Activated CD4-positive, alpha-beta T cell treated with anti-CD3 and anti-CD28 coated beads, Interleukin-2, amount 10 ng/mL, durations not matched to agents 7 days and 5 days (primary cell): ENCODE results near the gene EME2. TPM values are rescaled to one million over a fixed set of nuclear protein-coding genes. Genes with fewer than 3 reads are reported as not detected.

Source experiments
- CTCF ChIA-PET: fragments of 350-600 bp; sonication (Branson Sonifier 250); formaldehyde crosslinking; loops from one replicate; lab custom pipeline; 2021; ENCODE audit warnings: antibody characterized with exemption; lab: Charles Lee
- POLR2A ChIA-PET: fragments of 350-600 bp; sonication (Branson Sonifier 250); formaldehyde crosslinking; loops from one replicate; lab custom pipeline; 2021; ENCODE audit warnings: antibody characterized with exemption; lab: Charles Lee
- DNase-seq: peaks from one replicate; pipeline ENCODE4 v3.0.0-alpha.2; 2020
- H3K27ac Mint-ChIP-seq: one replicate; pipeline ENCODE4 v1.8.0; 2021; ENCODE audit warnings: mild to moderate bottlenecking, moderate library complexity, mixed read lengths
- H3K27me3 Mint-ChIP-seq: one replicate; pipeline ENCODE4 v1.8.0; 2021; ENCODE audit warnings: mixed read lengths
- H3K36me3 Mint-ChIP-seq: one replicate; pipeline ENCODE4 v1.8.0; 2021; ENCODE audit warnings: low read depth, mixed read lengths
- H3K4me1 Mint-ChIP-seq: one replicate; pipeline ENCODE4 v1.8.0; 2021; ENCODE audit warnings: mixed read lengths
- H3K4me3 Mint-ChIP-seq: one replicate; pipeline ENCODE4 v1.8.0; 2021; ENCODE audit warnings: mild to moderate bottlenecking, moderate library complexity, mixed read lengths
- H3K9me3 Mint-ChIP-seq: one replicate; pipeline ENCODE4 v1.8.0; 2021; ENCODE audit warnings: mixed read lengths
- total RNA-seq, 2 experiments: library from RNA; stranded (reverse); gene quantifications; one replicate each; pipeline ENCODE4 v1.2.3, GENCODE V29; 2021

Gene EME2
- total RNA-seq, 2 experiments from 2014 or later: 28.7 to 33.4 TPM

GRCh38 chr16:1763521-1764511 is 8.8 kb upstream of the EME2 start:
- POLR2A ChIA-PET: no interaction called here
- no peaks in the 10 kb centered on the region for H3K9me3 Mint-ChIP-seq
- no peak overlapping the region for H3K4me3 Mint-ChIP-seq
- peaks cover 2% of the 10 kb centered on the region for H3K4me1 Mint-ChIP-seq
- H3K36me3 Mint-ChIP-seq: peaks cover 13% of the 10 kb centered on the region
- H3K27ac Mint-ChIP-seq: no peak overlapping the region
- no peaks in the 10 kb centered on the region for H3K27me3 Mint-ChIP-seq
- DNase-seq: no peak
- CTCF ChIA-PET: interaction anchor here (0.9 to 1.0 kb wide), 3 partner anchors 9 to 447 kb away, joined by 3 to 4 read pairs (median 3); no protein-coding TSS in a partner anchor

GRCh38 chr16:1764971-1765370 is 7.6 kb upstream of the EME2 start:
- no peak overlapping the region for H3K4me3 Mint-ChIP-seq
- no peaks in the 10 kb centered on the region for H3K27me3 Mint-ChIP-seq
- peaks cover 13% of the 10 kb centered on the region for H3K36me3 Mint-ChIP-seq
- no peak for DNase-seq
- H3K9me3 Mint-ChIP-seq: no peaks in the 10 kb centered on the region
- peaks cover under 1% of the 10 kb centered on the region for H3K4me1 Mint-ChIP-seq
- ChIA-PET POLR2A (no interaction called here), CTCF (interaction anchor here (1.0 kb wide), 1 partner anchor 10 kb away, joined by 3 read pairs; no protein-coding TSS in a partner anchor)
- no peak overlapping the region for H3K27ac Mint-ChIP-seq

GRCh38 chr16:1765826-1766225 is 6.8 kb upstream of the EME2 start:
- POLR2A ChIA-PET: no interaction called here
- CTCF ChIA-PET: no interaction called here

GRCh38 chr16:1766231-1766630 is 6.4 kb upstream of the EME2 start:
- ChIA-PET CTCF (no interaction called here), POLR2A (no interaction called here)
- Mint-ChIP-seq H3K9me3 (no peaks in the 10 kb centered on the region), H3K27me3 (no peaks in the 10 kb centered on the region), H3K4me1 (peaks cover 5% of the 10 kb centered on the region), H3K27ac (no peak overlapping the region), H3K4me3 (no peak overlapping the region), H3K36me3 (peaks cover 12% of the 10 kb centered on the region)
- no peak for DNase-seq

More at GRCh38 chr16:1765826-1766225, 6.8 kb upstream of the EME2 start:
- no peaks in the 10 kb centered on the region for H3K27me3 Mint-ChIP-seq
- H3K36me3 Mint-ChIP-seq: peaks cover 16% of the 10 kb centered on the region
- DNase-seq: no peak
- H3K27ac Mint-ChIP-seq: no peak overlapping the region
- peaks cover 5% of the 10 kb centered on the region for H3K4me1 Mint-ChIP-seq
- H3K9me3 Mint-ChIP-seq: no peaks in the 10 kb centered on the region
- H3K4me3 Mint-ChIP-seq: no peak overlapping the region

GRCh38 chr16:1766701-1767100 is 5.9 kb upstream of the EME2 start:
- H3K27ac Mint-ChIP-seq: no peak overlapping the region
- no peak for DNase-seq
- H3K36me3 Mint-ChIP-seq: peaks cover 11% of the 10 kb centered on the region
- no peaks in the 10 kb centered on the region for H3K9me3 Mint-ChIP-seq
- CTCF ChIA-PET: no interaction called here
- POLR2A ChIA-PET: no interaction called here
- peaks cover 5% of the 10 kb centered on the region for H3K4me1 Mint-ChIP-seq
- H3K4me3 Mint-ChIP-seq: no peak overlapping the region
- no peaks in the 10 kb centered on the region for H3K27me3 Mint-ChIP-seq

GRCh38 chr16:1767116-1767994 is 5.3 kb upstream of the EME2 start:
- no peak for DNase-seq
- peak overlapping the region; percentile 27 for H3K4me3 Mint-ChIP-seq
- H3K9me3 Mint-ChIP-seq: no peaks in the 10 kb centered on the region
- no peaks in the 10 kb centered on the region for H3K27me3 Mint-ChIP-seq
- peaks cover 15% of the 10 kb centered on the region for H3K36me3 Mint-ChIP-seq
- peaks cover 7% of the 10 kb centered on the region for H3K4me1 Mint-ChIP-seq
- CTCF ChIA-PET: interaction anchor here (1.3 kb wide), 1 partner anchor 44 kb away, joined by 3 read pairs; no protein-coding TSS in a partner anchor
- POLR2A ChIA-PET: no interaction called here
- H3K27ac Mint-ChIP-seq: no peak overlapping the region

- peaks cover 7% of the 10 kb centered on the region for H3K4me1 Mint-ChIP-seq
- ChIA-PET POLR2A (no interaction called here), CTCF (interaction anchor here (0.7 to 1.3 kb wide), 2 partner anchors 15 to 44 kb away, joined by 3 read pairs; partner anchors contain the start of genes NUBP2 and SPSB3)
- no peak overlapping the region for H3K27ac Mint-ChIP-seq
- H3K27me3 Mint-ChIP-seq: no peaks in the 10 kb centered on the region
- H3K4me3 Mint-ChIP-seq: no peak overlapping the region
- no peak for DNase-seq
- H3K36me3 Mint-ChIP-seq: peaks cover 16% of the 10 kb centered on the region
- H3K9me3 Mint-ChIP-seq: no peaks in the 10 kb centered on the region
These were observed 4.4 kb upstream of the EME2 start for GRCh38 chr16:1768061-1768766.

- peaks cover 16% of the 10 kb centered on the region for H3K36me3 Mint-ChIP-seq
These were observed 3.7 kb upstream of the EME2 start for GRCh38 chr16:1768767-1769401.

GRCh38 chr16:1769402-1770300 is 3.0 kb upstream of the EME2 start:
- peaks cover 10% of the 10 kb centered on the region for H3K4me1 Mint-ChIP-seq
- H3K27ac Mint-ChIP-seq: peak overlapping the region; percentile 60
- CTCF ChIA-PET: interaction anchor here (1.0 to 1.4 kb wide), 2 partner anchors 11 to 235 kb away, joined by 3 read pairs; no protein-coding TSS in a partner anchor
- H3K4me3 Mint-ChIP-seq: peak overlapping the region; percentile 86
- DNase-seq: no peak
- peaks cover 16% of the 10 kb centered on the region for H3K36me3 Mint-ChIP-seq
- H3K9me3 Mint-ChIP-seq: no peaks in the 10 kb centered on the region
- no peaks in the 10 kb centered on the region for H3K27me3 Mint-ChIP-seq
- POLR2A ChIA-PET: interaction anchor here (0.6 kb wide), 1 partner anchor 1113 kb away, joined by 4 read pairs; the partner anchor contains the start of gene FLYWCH2

More at GRCh38 chr16:1768767-1769401, 3.7 kb upstream of the EME2 start:
- peaks cover 8% of the 10 kb centered on the region for H3K4me1 Mint-ChIP-seq
- no peaks in the 10 kb centered on the region for H3K27me3 Mint-ChIP-seq
- no peak overlapping the region for H3K4me3 Mint-ChIP-seq
- ChIA-PET CTCF (interaction anchor here (0.7 kb wide), 1 partner anchor 14 kb away, joined by 3 read pairs; the partner anchor contains the start of genes NUBP2 and SPSB3), POLR2A (no interaction called here)
- DNase-seq: no peak
- H3K27ac Mint-ChIP-seq: no peak overlapping the region
- H3K9me3 Mint-ChIP-seq: no peaks in the 10 kb centered on the region

GRCh38 chr16:1770328-1771187 is 2.1 kb upstream of the EME2 start:
- Mint-ChIP-seq H3K27ac (peak overlapping the region; percentile 69), H3K36me3 (peaks cover 16% of the 10 kb centered on the region), H3K4me3 (peak overlapping the region; percentile 86), H3K4me1 (peaks cover 13% of the 10 kb centered on the region), H3K9me3 (no peaks in the 10 kb centered on the region), H3K27me3 (no peaks in the 10 kb centered on the region)
- POLR2A ChIA-PET: interaction anchor here (0.6 kb wide), 1 partner anchor 1112 kb away, joined by 4 read pairs; the partner anchor contains the start of gene FLYWCH2
- peak; percentile 37 for DNase-seq
- CTCF ChIA-PET: interaction anchor here (1.0 to 1.4 kb wide), 2 partner anchors 12 to 234 kb away, joined by 3 read pairs; no protein-coding TSS in a partner anchor
